ENCODE data around the gene UBE2E1.

GRCh38 chr3:23825802-23826201 is 20.0 kb downstream of the UBE2E1 start:
- TF ChIP-seq CTCF (IDR thresholded peaks at IDR 0.05) = no peak
- no peak for TF ChIP-seq EP300 (IDR thresholded peaks at IDR 0.05)
- no peak for TF ChIP-seq POLR2A (IDR thresholded peaks at IDR 0.05)

All from suprapubic skin (tissue), 3 donors.